Stimulated activated CD4-positive, alpha-beta T cell treated with anti-CD3 and anti-CD28 coated beads, Interleukin-2, amount 100 ng/mL, for 24 hours (primary cell): ENCODE data around the gene RUFY1.
"Not testable (repeated sequence)": the region's sequence is repeated elsewhere in the genome, so short reads cannot be mapped to it uniquely, and the experiment has no call there.

ENCODE experiments used
- DNase-seq, 2 donors: peaks; one replicate each; pipeline ENCODE4 v3.0.0-alpha.2; 2020

The RUFY1 gene

GRCh38 chr5:179550511-179551342 is at the start of gene RUFY1:
RUFY1 (plus strand) TSS chr5:179550554; CDS start chr5:179550570, 16 bp downstream.
- DNase-seq: peak; percentile 79 to 87

- not testable (repeated sequence) for DNase-seq
Observed at GRCh38 chr5:179501997-179502396, 48.4 kb upstream of the RUFY1 start.

- not testable (repeated sequence) for DNase-seq
Observed at GRCh38 chr5:179502420-179502819, 47.9 kb upstream of the RUFY1 start.

DNA sequence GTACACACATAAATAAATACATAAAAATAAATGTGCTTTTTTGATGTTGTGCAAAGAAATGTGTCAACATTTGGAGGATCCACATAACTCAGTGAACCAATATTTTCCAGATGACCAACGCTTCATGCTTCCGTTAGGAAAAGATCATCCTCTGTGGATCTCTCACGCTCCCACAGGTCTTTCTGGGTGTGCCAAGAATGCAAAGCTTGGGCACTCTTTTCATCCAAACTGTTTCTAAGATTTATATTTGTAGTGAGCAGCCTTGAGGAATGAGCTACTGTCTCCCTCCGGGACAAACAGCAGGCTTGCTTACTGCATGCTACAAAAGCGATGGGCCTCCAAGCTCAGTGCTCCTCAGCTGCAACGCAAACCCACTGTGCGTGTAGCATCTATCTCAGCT is 46.2 kb upstream of the RUFY1 start:
- DNase-seq: no peak

DNA sequence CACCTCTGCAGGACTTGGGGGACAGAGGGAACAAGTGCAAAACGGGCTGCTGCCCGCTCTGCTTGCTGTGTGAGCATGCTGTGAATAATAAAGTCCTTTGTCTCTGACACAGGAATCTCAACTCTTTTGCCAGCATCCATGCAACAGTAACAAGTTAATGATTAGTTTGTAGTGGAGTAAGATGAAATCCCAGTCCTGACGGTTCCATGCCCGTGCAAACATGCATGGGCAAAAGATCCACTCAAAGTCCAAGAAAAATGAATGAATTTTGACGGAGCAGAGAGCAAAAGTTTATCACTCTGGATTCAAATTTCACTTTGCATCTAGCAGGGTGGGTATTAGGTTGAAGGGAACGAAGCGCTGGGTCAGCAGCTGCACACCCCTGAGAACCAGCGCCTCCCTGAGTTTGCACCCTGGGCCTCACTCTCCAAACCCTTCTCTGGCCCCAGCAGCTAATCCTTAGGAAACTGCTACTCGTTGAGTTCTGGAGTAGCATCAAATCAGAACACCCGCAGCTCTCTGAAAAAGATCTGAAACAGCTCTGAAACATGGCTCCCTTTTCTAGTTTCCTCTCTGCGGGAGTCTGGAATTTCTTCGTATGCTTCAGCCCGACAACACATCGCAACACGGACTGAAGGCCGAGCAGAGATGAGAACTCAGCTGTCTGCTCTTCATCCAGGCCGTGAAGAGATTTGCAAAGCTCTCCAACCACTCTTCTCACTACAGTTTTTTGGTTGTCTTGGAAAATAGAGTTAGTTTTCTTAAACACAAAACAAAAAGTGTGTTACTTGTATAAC is 45.6 kb upstream of the RUFY1 start:
- DNase-seq: no peak

GRCh38 chr5:179505636-179506261 is 44.6 kb upstream of the RUFY1 start:
- no peak for DNase-seq

DNA sequence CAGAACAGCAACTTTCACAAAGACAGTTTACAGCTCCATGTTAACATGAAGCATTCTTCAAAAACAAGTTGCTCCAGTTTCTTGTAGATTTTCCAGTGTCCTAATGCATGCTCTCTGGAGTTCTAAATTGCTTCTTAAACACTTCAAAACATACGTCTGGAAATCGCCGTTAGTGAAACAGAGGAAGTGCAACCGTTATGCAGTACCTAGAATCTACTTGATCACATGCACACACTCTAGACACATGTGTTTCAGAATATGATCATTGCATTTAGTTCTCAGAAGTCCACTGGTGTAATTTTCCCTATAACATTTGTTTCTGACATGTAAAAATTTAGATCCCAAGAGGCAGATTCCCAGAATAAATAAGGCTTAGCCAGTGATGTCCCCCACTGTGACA is 41.1 kb upstream of the RUFY1 start:
- no peak for DNase-seq

DNA sequence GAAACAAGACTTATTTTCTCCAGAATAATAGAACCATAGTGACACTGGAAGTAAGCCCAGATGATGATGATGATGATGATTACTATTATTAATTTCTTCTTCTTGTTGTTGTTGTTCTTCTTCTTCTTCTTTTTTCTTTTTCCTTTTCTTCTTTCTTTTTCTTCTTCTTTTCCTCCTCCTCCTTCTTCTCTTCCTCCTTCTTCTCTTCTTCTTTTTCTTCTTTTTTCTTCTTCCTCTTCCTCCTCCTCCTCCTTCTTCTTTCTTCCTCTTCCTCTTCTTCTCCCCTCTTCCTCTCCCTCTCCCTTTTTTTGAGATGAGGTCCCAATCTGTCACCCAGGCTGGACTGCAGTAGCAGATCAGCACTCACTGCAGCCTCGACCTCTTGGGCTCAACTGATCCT is 40.5 kb upstream of the RUFY1 start:
- DNase-seq: no peak

DNA sequence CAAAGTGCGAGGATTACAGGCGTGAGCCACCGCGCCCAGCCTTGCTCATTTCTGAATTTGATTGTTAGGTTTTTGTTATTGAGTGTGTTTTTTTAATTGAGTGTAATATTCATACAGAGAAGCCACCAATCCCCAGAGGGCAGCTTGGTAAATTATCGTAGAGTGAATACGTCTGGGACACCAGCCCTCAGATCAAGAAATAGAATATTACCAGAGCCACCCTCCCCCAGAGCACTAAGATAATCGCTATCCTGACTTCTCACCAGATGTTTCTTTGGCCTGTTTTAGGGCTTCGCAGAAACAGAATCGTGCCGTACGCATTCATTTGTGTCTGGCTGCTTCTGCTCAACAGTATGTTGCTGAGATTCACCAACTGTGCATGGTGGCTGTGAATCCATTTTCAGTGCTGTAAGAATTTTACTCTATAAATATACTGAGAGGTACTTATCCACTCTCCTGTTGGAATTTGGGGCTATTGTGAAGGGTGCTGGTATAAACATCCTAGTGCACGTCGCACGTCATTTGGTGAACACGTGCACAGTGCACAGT is 37.8 kb upstream of the RUFY1 start:
- no peak for DNase-seq

- DNase-seq: not testable (repeated sequence)
Observed at GRCh38 chr5:179515501-179515900, 34.9 kb upstream of the RUFY1 start.

DNA sequence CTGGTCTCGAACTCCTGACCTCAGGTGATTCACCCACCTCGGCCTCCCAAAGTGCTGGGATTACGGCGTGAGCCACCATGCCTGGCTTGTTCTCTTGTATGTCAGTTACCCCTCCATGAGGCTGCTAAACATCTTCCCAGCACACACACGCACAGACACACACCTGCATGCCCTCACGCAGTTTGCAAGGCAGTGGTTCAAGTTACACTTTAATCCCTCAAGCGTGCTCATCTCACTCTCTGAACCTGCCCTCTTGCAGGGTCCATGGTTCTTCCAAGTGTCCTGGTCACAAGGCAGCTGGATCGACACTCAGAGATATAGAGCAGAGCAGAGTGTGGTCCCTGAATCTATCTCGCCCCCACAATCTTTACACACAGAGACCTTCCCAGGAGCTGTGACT is 34.1 kb upstream of the RUFY1 start:
- DNase-seq: no peak

GRCh38 chr5:179517746-179518145 is 32.6 kb upstream of the RUFY1 start:
- not testable (repeated sequence) for DNase-seq

- not testable (repeated sequence) for DNase-seq
Observed at GRCh38 chr5:179518369-179518768, 32.0 kb upstream of the RUFY1 start.

- not testable (repeated sequence) for DNase-seq
Observed at GRCh38 chr5:179519416-179520070, 30.8 kb upstream of the RUFY1 start.

GRCh38 chr5:179522107-179522506 is 28.2 kb upstream of the RUFY1 start:
- DNase-seq: not testable (repeated sequence)

- no peak for DNase-seq
Observed at GRCh38 chr5:179526978-179527377, 23.4 kb upstream of the RUFY1 start.

- DNase-seq: peak; percentile 68 to 77
Observed at GRCh38 chr5:179530069-179530998, 20.0 kb upstream of the RUFY1 start.

DNA sequence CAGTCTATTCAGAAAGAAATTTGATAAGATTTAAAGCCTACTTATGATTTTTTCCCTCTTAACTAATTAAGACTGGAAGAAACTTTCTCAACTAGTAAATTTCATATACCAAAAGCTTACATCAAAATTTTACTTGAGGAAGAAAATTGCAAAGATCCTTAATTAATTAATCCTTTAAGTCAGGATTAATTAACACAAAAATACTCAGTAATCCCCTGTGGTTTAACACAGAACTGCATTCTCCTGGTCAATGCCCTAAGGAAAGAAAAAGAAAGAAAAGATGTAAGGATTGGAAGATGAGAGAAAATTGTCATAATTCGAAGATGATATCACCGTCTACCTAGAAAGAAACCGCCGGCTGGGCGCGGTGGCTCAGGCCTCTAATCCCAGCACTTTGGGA is 17.3 kb upstream of the RUFY1 start:
- DNase-seq: no peak

GRCh38 chr5:179533907-179534306 is 16.4 kb upstream of the RUFY1 start:
- DNase-seq: no peak

DNA sequence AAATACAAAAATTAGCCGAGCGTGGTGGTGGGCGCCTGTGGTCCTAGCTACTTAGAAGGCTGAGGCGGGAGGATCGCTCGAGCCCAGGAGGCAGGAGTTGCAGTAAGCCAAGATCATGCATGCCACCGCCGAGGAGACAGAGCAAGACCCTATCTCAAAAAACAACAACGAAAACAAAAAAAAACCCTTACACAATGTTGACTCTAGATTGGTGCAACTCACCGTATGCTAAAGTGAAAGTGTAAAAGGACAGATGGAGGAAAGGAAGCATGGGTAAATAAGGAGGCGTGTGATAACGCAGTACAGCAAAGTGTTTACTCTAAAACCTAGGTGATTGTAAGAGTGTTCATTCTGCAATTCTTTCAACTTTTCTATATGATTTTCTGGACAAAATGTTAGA is 15.9 kb upstream of the RUFY1 start:
- no peak for DNase-seq

- no peak for DNase-seq
Observed at GRCh38 chr5:179536676-179537075, 13.7 kb upstream of the RUFY1 start.

GRCh38 chr5:179542170-179542569 is 8.2 kb upstream of the RUFY1 start:
- no peak for DNase-seq
